OCI-LY7 (cell line): ENCODE measurements around the gene DNAH3.

Experiments used
- EZH2phosphoT487 ChIP-seq: fragments of 200-600 bp; sonication (generic); IDR thresholded peaks from 2 replicates; pipeline ENCODE4 v1.6.1; 2018; ENCODE audit warnings: low read depth, borderline replicate concordance, mild to moderate bottlenecking, mixed run types, antibody characterized with exemption, low read length, moderate library complexity, mixed read lengths
- TF ChIP-seq, protein P1 (sequence below): fragments of 200-600 bp; sonication (generic); conservative IDR thresholded peaks from 2 replicates; pipeline ENCODE4 v1.5.1; 2014; ENCODE audit warnings: mild to moderate bottlenecking, antibody characterized with exemption, low read length, moderate library complexity, mixed read lengths

DNA sequence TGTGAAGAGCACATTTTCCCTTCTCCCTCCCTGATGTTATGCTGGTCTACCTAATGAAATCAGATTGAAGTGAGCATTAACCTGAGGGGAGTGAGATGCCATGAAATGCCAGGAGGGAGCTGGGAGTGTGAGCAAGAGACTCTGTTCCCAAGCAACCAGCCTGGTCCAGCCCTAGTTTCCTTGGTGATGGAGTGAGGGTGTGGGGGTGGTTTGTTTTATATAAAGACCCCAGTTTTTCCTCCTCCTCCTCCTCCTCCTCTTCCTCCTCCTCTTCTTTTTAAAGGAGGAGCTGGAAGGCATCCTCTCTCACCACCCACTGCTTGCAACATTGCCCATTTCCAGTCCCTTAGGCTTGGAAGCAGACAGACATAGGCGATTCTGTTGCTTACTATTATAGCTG lies 97.1 kb downstream of the DNAH3 start:
- TF ChIP-seq, protein P1, sequence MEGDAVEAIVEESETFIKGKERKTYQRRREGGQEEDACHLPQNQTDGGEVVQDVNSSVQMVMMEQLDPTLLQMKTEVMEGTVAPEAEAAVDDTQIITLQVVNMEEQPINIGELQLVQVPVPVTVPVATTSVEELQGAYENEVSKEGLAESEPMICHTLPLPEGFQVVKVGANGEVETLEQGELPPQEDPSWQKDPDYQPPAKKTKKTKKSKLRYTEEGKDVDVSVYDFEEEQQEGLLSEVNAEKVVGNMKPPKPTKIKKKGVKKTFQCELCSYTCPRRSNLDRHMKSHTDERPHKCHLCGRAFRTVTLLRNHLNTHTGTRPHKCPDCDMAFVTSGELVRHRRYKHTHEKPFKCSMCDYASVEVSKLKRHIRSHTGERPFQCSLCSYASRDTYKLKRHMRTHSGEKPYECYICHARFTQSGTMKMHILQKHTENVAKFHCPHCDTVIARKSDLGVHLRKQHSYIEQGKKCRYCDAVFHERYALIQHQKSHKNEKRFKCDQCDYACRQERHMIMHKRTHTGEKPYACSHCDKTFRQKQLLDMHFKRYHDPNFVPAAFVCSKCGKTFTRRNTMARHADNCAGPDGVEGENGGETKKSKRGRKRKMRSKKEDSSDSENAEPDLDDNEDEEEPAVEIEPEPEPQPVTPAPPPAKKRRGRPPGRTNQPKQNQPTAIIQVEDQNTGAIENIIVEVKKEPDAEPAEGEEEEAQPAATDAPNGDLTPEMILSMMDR: no peak
- TF ChIP-seq EZH2phosphoT487: no peak
